H1 (cell line): ENCODE results near the gene KRT34. TPM values are rescaled to one million over a fixed set of nuclear protein-coding genes. Genes with fewer than 3 reads are reported as not detected.

ENCODE experiments used
- polyA plus RNA-seq, 7 experiments: library from polyadenylated mRNA; depleted of rRNA in 3 of 7; stranded (reverse) in 5 of 7; unstranded in 2 of 7; fragments of >200 nt in 5 of 7; fragments of 200-250 nt in 2 of 7; gene quantifications; 1 replicate in 5 of 7; 2 replicates in 1 of 7; 4 replicates in 1 of 7; pipeline versions ENCODE4 v1.2.1 to v1.2.3, GENCODE V29; 2011 to 2013; ENCODE audit warnings: missing spikeins in 2 of 7, mixed read lengths in 2 of 7
- total RNA-seq: library from RNA; stranded (reverse); fragmentation: NEBNext Ultra II Directional; extraction: Animal tissue kit (Norgen Biotek cat#: 25700); gene quantifications from 2 replicates; pipeline ENCODE4 v1.2.1, GENCODE V29; 2021
- TF ChIP-seq, protein P1 (sequence below), 3 experiments: IDR thresholded peaks; 1 replicate in 2 of 3; 2 replicates in 1 of 3; pipeline versions ENCODE4 v1.5.1 to v1.6.1; 2011; ENCODE audit warnings: low read length in 3 of 3, mild to moderate bottlenecking in 3 of 3, inconsistent platforms in 2 of 3, low read depth in 1 of 3, moderate library complexity in 1 of 3; ENCODE audit not compliant: insufficient read depth in 1 of 3; ENCODE audit errors: control extremely low read depth in 1 of 3

Gene KRT34
- total and polyA plus RNA-seq, 2 of the 8 experiments (the other 6 are each of a cell fraction or from before 2014, with no cell fraction given), result not detected

DNA sequence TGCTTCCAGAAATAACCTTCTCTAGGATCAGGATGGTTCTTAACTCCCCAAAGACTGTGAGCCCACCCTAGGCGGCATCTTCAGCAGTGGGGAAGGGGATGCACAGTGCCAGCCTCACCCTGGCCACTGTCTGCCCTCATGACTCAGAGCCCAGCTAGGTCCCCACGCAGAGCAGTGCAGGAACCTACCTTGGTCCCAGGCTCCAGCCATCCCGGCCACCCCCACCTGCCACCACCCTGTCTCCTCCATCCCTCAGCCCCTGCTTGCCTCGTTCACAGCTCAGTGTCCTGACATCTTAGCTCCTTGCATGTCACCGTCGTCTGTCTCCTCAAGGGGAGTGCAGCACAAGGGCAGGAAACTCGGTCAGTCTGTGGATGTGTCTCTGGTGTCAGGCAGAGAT lies 50.5 kb downstream of the KRT34 start (continued):
- TF ChIP-seq, protein P1, sequence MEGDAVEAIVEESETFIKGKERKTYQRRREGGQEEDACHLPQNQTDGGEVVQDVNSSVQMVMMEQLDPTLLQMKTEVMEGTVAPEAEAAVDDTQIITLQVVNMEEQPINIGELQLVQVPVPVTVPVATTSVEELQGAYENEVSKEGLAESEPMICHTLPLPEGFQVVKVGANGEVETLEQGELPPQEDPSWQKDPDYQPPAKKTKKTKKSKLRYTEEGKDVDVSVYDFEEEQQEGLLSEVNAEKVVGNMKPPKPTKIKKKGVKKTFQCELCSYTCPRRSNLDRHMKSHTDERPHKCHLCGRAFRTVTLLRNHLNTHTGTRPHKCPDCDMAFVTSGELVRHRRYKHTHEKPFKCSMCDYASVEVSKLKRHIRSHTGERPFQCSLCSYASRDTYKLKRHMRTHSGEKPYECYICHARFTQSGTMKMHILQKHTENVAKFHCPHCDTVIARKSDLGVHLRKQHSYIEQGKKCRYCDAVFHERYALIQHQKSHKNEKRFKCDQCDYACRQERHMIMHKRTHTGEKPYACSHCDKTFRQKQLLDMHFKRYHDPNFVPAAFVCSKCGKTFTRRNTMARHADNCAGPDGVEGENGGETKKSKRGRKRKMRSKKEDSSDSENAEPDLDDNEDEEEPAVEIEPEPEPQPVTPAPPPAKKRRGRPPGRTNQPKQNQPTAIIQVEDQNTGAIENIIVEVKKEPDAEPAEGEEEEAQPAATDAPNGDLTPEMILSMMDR (IDR thresholded peaks at IDR 0.05; ENCODE audit: control extremely low read depth in 1 of 3, insufficient read depth in 1 of 3, low read depth in 1 of 3, low read length in 3 of 3), result no peak
- TF ChIP-seq, all 59 proteins: peak for 0
